Gastrocnemius medialis (tissue), 4 donors: ENCODE measurements around the gene PRKAB1.

ENCODE experiments used
- POLR2A ChIP-seq, 2 donors: fragments of 450-650 bp; IDR thresholded peaks; one replicate each; pipeline ENCODE4 v1.6.1; 2017; ENCODE audit warnings: antibody characterized with exemption in 2 of 2, mild to moderate bottlenecking in 2 of 2, moderate library complexity in 2 of 2
- TF ChIP-seq, protein P1 (sequence below), 5 experiments: fragments of 450-650 bp in 3 of 5; fragments of 200-600 bp in 2 of 5; sonication (generic) in 2 of 5; IDR thresholded peaks in 4 of 5; conservative IDR thresholded peaks in 1 of 5; 1 replicate in 4 of 5; 2 replicates in 1 of 5; pipeline ENCODE4 v1.5.1; 2016 to 2019; ENCODE audit warnings: antibody characterized with exemption in 5 of 5, mild to moderate bottlenecking in 3 of 5, moderate library complexity in 3 of 5

DNA sequence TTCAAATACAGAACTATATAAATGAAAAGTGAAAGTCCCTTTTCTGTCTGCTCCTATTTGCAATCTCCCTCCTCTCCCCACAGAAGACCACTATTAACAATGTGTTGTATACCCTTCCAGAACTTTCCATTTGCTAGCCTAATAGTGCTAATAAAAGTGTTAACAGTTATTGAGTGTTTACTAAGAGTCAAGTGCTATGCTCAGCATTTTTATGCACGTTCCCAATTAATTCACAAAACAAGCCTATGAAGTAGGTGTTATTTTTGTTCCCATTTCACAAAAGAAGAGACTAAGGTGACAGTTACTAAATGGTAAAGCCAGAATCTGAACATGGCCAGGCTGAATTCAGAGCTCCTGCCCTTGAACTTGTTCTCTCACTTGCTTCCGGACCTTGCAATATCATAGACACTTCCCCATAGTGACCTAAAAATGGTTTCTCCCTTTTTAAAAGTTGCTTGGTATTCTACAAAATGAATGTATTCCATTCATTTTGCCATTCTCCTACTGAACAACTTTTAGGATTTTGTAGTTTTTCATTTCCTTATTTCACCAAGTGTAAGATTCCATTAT lies 1.6 kb upstream of the PRKAB1 start:
- TF ChIP-seq, protein P1, sequence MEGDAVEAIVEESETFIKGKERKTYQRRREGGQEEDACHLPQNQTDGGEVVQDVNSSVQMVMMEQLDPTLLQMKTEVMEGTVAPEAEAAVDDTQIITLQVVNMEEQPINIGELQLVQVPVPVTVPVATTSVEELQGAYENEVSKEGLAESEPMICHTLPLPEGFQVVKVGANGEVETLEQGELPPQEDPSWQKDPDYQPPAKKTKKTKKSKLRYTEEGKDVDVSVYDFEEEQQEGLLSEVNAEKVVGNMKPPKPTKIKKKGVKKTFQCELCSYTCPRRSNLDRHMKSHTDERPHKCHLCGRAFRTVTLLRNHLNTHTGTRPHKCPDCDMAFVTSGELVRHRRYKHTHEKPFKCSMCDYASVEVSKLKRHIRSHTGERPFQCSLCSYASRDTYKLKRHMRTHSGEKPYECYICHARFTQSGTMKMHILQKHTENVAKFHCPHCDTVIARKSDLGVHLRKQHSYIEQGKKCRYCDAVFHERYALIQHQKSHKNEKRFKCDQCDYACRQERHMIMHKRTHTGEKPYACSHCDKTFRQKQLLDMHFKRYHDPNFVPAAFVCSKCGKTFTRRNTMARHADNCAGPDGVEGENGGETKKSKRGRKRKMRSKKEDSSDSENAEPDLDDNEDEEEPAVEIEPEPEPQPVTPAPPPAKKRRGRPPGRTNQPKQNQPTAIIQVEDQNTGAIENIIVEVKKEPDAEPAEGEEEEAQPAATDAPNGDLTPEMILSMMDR (IDR thresholded peaks at IDR 0.05 in 4 of 5, conservative IDR thresholded peaks at IDR 0.05 in 1 of 5): no peak
- no peak for TF ChIP-seq POLR2A (IDR thresholded peaks at IDR 0.05)
